Body of pancreas (tissue), 4 donors: Measurements from ENCODE around the gene SUMO3.

ENCODE experiments used
- POLR2A ChIP-seq, 3 donors: fragments of 450-650 bp; IDR thresholded peaks; one replicate each; pipeline ENCODE4 v1.6.1; 2016; ENCODE audit warnings: antibody characterized with exemption in 3 of 3, mild to moderate bottlenecking in 2 of 3
- TF ChIP-seq, protein P1 (sequence below), 7 experiments: fragments of 450-650 bp in 4 of 7; fragments of 200-600 bp in 3 of 7; sonication (generic) in 3 of 7; IDR thresholded peaks; one replicate each; pipeline ENCODE4 v1.5.1; 2016 to 2019; ENCODE audit warnings: antibody characterized with exemption in 7 of 7

DNA sequence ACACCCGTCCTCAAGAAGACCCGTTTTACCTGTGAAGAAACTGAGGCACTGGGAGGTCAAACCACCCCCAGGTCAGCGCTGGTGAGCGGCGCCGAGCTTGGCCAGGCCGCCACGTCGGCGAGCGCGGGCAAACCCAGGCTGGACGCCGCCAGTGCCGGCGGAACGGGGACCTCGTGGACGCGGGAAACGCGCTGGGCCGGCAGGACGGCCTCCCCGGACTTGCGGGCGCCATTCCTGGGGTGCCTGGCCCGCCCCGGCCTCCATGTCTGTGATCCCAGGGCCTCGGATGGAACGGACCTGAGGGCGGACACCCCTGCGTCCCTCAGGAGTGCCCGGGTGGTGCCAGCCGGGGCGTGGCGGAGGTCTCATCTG is 764 bp upstream of the SUMO3 start:
- TF ChIP-seq, protein P1, sequence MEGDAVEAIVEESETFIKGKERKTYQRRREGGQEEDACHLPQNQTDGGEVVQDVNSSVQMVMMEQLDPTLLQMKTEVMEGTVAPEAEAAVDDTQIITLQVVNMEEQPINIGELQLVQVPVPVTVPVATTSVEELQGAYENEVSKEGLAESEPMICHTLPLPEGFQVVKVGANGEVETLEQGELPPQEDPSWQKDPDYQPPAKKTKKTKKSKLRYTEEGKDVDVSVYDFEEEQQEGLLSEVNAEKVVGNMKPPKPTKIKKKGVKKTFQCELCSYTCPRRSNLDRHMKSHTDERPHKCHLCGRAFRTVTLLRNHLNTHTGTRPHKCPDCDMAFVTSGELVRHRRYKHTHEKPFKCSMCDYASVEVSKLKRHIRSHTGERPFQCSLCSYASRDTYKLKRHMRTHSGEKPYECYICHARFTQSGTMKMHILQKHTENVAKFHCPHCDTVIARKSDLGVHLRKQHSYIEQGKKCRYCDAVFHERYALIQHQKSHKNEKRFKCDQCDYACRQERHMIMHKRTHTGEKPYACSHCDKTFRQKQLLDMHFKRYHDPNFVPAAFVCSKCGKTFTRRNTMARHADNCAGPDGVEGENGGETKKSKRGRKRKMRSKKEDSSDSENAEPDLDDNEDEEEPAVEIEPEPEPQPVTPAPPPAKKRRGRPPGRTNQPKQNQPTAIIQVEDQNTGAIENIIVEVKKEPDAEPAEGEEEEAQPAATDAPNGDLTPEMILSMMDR (IDR thresholded peaks at IDR 0.05) = no peak
- TF ChIP-seq POLR2A (IDR thresholded peaks at IDR 0.05) = no peak
